ENCODE results near the gene MAP3K10. TPM values are rescaled to one million over a fixed set of nuclear protein-coding genes. Genes with fewer than 3 reads are reported as not detected.

Gene MAP3K10
- total RNA-seq, 2 donors from 2014 or later: 15.8 to 25.7 TPM

GRCh38 chr19:40191836-40192646, 815 bp downstream of the MAP3K10 start:
- H3K9me3 ChIP-seq: no peaks in the 10 kb centered on the region
- no peaks in the 10 kb centered on the region for H3K36me3 ChIP-seq (replicated peaks in 1 of 2; ENCODE audit: insufficient read depth in 1 of 2, low read depth in 2 of 2)
- TF ChIP-seq CTCF (IDR thresholded peaks at IDR 0.05) (no peak), POLR2A (IDR thresholded peaks at IDR 0.05) (no peak)
- peak overlapping the region; percentile 19 to 81 for H3K4me3 ChIP-seq
- intact Hi-C loops (cut with DNase I): no loop called here
- DNase-seq: peak; percentile 12 to 36 (median 28)
- H3K27ac ChIP-seq: no peak overlapping the region
- no peaks in the 10 kb centered on the region for H3K27me3 ChIP-seq
- ATAC-seq: peak; percentile 19
- 14 to 21% methylated on average over 15 to 42 of the region's 62 CpGs for WGBS, 2 donors
- H3K4me1 ChIP-seq: peaks cover 25% of the 10 kb centered on the region

GRCh38 chr19:40192758-40193586, 1.7 kb downstream of the MAP3K10 start:
- ATAC-seq: no peak
- Histone ChIP-seq H3K4me1 (peaks cover 25% of the 10 kb centered on the region), H3K9me3 (no peaks in the 10 kb centered on the region), H3K27me3 (no peaks in the 10 kb centered on the region), H3K4me3 (no peak overlapping the region), H3K36me3 (replicated peaks in 1 of 2; ENCODE audit: insufficient read depth in 1 of 2, low read depth in 2 of 2) (no peaks in the 10 kb centered on the region), H3K27ac (no peak overlapping the region)
- DNase-seq: no peak
- intact Hi-C loops (cut with DNase I): no loop called here
- WGBS, 2 donors: 82 to 84% methylated on average over 5 of the region's 5 CpGs
- TF ChIP-seq POLR2A (IDR thresholded peaks at IDR 0.05) (no peak), CTCF (IDR thresholded peaks at IDR 0.05) (no peak)

- H3K36me3 ChIP-seq (replicated peaks in 1 of 2; ENCODE audit: insufficient read depth in 1 of 2, low read depth in 2 of 2): no peaks in the 10 kb centered on the region
- no peaks in the 10 kb centered on the region for H3K27me3 ChIP-seq
- no peak for DNase-seq
- intact Hi-C loops (cut with DNase I): no loop called here
- TF ChIP-seq POLR2A (IDR thresholded peaks at IDR 0.05) (no peak), CTCF (IDR thresholded peaks at IDR 0.05) (no peak)
- WGBS, 2 donors: 85 to 86% methylated on average over 3 of the region's 3 CpGs
- peaks cover 25% of the 10 kb centered on the region for H3K4me1 ChIP-seq
- H3K27ac ChIP-seq: no peak overlapping the region
- H3K9me3 ChIP-seq: no peaks in the 10 kb centered on the region
- no peak overlapping the region for H3K4me3 ChIP-seq
- ATAC-seq: no peak
Observed at GRCh38 chr19:40193587-40193849, 2.3 kb downstream of the MAP3K10 start.

GRCh38 chr19:40198272-40198990, 7.2 kb downstream of the MAP3K10 start:
- DNase-seq: no peak
- intact Hi-C loops (cut with DNase I): no loop called here
- no peak for ATAC-seq
- no peak overlapping the region for H3K4me3 ChIP-seq
- peaks cover 2% of the 10 kb centered on the region for H3K4me1 ChIP-seq
- H3K9me3 ChIP-seq: no peaks in the 10 kb centered on the region
- WGBS, 2 donors: 95 to 98% methylated on average over 21 to 29 of the region's 29 CpGs
- H3K36me3 ChIP-seq (replicated peaks in 1 of 2; ENCODE audit: insufficient read depth in 1 of 2, low read depth in 2 of 2): no peaks in the 10 kb centered on the region
- H3K27ac ChIP-seq: no peak overlapping the region
- no peak for TF ChIP-seq CTCF (IDR thresholded peaks at IDR 0.05)
- no peak for TF ChIP-seq POLR2A (IDR thresholded peaks at IDR 0.05)
- H3K27me3 ChIP-seq: no peaks in the 10 kb centered on the region

Data from body of pancreas (tissue), 4 donors.